ENCODE data around the gene MZT2A. TPM values are rescaled to one million over a fixed set of nuclear protein-coding genes. Genes with fewer than 3 reads are reported as not detected.
"Not testable (repeated sequence)": the region's sequence is repeated elsewhere in the genome, so short reads cannot be mapped to it uniquely, and the experiment has no call there.

Gene MZT2A, protein sequence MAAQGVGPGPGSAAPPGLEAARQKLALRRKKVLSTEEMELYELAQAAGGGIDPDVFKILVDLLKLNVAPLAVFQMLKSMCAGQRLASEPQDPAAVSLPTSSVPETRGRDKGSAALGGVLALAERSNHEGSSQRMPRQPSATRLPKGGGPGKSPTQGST
- 107 and 110 TPM in 2 replicates for total RNA-seq

DNA sequence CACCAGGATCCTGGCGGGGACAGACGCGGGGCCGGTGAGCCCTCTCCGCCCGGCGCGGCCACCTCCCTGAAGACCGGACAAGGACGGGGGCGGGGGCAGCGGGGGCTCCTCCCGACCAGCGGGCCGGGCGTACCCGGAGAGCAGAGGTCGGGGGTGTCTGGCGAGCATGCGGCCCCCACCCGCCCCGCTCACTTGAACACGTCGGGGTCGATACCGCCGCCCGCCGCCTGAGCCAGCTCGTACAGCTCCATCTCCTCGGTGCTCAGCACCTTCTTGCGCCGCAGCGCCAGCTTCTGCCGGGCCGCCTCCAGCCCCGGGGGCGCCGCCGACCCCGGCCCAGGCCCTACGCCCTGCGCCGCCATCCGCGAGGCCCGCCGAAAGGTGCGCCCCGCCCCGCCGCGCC is at the start of gene MZT2A:
Gene MZT2A, minus strand, starts transcription at position 383 of the 403 bp plus-strand sequence. Its CDS starts 21 bp downstream, at position 362.
- intact Hi-C loops (cut with micrococcal nuclease) = loop anchor here (1.0 to 5.0 kb wide), 13 partner anchors 12 to 1310 kb away; partner anchors contain the start of genes CCDC74A, GPR148, IMP4 and MZT2B

DNA sequence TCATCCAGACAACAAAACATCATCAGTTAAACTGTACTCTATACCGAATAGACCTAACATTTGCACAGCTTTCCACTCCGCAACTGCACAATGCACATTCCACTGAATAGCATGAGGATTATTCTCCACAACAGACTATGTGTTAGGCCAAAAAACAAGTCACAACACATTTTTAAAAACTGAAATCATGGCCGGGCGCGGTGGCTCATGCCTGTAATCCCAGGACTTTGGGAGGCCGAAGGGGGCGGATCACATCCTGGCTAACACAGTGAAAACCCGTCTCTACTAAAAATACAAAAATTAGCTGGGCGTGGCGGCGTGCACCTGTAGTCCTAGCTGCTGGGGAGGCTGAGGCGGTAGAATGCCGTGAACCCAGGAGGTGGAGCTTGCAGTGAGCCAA is 46.7 kb upstream of the MZT2A start:
- intact Hi-C loops (cut with micrococcal nuclease) = not testable (repeated sequence)

DNA sequence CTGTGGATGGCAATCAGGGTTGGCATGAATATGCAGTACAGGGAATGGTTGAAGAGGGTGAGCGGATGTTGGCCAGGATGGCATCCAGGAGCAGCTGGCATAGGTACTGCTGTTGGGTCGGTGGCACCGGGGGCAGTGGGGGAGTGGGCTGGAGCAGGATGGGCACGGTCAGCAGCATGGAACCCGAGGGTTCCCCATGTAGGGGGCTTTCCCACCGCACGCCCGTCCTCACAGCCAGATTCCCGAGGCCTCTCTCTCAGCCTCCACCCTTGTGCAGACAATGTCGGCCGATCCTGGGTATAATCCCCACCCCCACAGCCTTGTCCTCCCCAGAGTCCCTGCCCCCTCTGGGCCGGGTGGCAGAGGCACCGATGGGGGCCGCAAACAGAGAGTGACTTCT is 44.6 kb upstream of the MZT2A start:
- intact Hi-C loops (cut with micrococcal nuclease) = not testable (repeated sequence)

DNA sequence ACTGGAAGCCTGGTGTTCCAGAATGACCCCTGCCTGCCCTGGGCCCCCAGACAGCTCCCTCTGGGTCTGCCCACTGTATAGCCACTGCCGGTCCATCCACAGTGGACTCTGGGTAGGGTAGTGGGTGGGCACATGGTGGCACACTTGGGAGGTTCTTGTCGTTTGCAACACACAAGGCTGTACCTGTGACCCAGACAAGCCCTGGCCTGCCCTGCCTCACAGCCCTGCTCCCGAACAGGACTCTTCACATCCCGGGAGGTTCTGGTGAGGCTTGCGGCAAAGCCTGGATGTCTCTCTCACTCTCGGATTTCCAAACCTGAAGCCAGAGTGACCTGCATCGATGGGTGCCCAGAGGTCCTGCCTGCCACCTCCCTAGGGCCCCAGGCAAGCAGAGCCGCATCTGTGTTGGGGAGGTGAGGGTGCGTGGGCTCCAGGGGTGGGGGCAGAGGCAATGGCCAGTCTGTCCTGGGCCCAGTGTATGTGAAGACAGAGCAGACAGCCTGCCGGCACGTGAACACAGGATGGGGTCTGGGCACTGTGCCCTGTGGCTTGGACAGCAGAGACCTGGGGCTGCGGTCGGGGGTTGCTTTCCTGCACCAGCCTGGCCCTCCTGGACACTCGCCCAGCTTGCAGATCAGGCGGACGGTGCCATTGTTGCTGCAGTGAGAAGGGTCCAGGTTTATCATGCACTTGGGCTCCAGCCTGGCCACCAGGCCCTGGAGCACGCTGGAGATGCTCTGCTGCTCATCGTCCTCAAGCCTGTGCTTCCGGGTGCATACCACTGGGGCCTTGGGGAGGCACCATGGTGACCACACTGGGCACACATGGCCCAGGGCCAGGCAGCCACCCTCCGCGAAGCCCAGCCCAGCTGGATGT is 44.0 kb upstream of the MZT2A start:
- intact Hi-C loops (cut with micrococcal nuclease) = not testable (repeated sequence)

DNA sequence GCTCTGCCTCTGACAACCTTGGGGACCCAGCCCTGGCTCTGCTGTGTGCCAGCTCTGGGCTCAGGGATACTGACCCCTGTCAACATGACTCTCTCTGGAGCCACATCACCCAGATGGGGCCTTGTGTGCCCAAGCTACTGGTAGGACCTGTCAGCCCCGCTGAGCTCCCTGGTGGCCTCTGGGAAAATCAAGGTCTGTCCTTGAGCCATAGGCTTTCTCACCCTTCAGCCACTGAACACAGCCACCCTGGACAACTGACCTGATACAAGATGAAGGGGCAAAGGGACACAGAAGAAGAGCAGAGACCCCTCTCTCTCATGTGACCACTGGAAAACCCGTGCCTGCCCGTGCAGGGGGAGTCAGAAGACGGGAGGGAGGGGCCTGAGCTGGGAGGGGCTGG is 43.3 kb upstream of the MZT2A start:
- intact Hi-C loops (cut with micrococcal nuclease) = no loop called here

DNA sequence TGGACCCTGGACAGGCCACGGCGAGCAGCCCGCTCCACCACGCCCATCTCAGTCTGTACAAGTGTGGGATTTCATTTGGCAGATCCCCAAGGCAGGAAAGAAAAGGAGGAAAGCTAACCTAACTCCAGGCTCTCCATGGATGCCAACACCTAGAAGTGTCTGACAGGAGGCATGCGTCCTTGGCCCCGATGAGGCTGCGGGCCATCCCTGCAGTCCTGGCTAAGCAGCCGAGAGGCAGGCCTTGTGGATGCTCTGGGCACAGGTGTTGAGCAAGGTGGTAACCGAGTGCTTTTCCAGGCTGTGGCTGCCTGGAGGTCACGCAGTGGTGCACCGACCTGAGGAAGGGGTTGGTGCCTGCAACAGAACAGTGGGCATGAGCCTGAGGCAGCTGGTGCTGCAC is 42.8 kb upstream of the MZT2A start:
- intact Hi-C loops (cut with micrococcal nuclease) = not testable (repeated sequence)

DNA sequence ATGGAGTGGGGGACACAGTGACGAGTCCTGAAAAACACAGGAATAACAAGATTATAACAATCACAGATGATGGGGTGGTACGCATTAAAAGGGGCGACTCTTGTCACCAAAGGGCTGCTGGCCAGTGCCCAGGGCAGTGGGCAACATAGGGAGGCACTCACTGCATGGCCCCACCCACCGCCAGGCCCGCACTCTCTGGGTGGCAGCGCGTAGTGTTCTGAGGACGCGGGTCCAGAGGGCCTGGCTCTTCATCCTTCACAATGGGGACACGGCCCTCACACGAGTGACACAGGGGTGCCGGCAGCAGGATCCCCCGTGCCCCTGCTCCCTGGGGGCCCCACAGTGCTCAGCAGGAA is 42.1 kb upstream of the MZT2A start:
- intact Hi-C loops (cut with micrococcal nuclease) = not testable (repeated sequence)

DNA sequence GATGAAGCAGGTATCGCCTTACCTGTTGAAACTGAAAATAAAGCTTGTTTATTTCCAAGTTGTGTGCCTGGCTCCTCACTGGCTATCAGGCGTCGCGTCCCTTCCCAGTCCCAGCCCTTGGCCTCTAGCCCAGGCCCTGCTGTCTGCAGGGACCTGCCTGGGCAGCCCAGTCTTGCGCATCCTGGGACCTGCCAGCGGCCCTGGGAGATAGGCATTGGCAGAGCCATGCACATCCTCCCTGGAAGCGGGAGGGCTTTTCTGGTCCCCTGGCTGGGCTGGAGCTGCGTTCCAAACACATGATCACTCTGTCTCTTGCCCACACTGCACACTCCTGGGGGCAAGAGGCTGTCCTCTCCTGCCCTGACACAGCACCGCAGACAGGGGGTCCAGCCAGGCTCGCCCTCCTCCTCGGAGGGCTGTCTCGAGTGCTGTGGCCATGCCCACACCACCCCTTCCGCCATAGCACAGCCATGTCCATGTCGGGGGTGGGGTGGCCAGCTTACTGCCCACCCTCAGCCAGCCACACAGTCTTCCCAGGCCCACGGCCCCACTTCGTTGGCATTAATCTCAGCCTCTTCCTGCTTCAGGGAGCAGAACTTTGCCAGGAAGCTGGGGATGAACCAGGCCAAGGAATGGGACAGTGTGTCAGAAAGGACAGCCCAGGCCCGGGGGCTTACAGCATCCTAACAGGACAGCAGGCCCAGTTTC is 41.6 kb upstream of the MZT2A start:
- intact Hi-C loops (cut with micrococcal nuclease) = not testable (repeated sequence)

DNA sequence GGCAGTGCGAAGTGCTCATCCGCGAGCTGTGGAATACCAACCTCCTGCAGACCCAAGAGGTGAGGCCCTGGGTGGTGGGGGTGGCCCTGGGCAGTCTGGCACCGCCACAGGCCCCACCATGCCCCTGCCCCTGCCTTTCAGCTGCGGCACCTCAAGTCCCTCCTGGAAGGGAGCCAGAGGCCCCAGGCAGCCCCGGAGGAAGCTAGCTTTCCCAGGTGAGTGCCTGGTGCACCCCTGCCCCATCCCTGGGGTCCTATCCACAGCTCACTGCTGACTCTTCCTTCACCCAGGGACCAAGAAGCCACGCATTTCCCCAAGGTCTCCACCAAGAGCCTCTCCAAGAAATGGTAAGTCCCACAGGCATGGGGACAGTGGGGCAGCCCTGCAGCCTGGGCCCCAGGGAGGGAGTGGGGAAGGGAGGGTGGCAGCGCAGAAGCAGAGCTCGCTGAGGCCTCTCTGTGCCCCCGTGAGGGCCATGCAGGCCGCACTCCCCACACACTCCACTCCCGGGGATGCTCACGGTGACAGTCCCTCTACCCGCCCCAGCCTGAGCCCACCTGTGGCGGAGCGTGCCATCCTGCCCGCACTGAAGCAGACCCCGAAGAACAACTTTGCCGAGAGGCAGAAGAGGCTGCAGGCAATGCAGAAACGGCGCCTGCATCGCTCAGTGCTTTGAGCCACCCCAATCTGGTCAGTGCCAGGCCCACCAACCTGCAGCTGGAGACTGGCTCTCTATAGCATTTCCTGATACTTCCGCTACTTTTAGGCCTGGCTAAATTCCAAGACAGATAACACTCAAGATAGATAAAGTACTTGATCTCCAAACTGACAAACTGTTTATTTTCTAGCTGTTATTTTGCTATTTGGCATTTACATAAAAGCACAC is 40.8 kb upstream of the MZT2A start:
- intact Hi-C loops (cut with micrococcal nuclease) = not testable (repeated sequence)

DNA sequence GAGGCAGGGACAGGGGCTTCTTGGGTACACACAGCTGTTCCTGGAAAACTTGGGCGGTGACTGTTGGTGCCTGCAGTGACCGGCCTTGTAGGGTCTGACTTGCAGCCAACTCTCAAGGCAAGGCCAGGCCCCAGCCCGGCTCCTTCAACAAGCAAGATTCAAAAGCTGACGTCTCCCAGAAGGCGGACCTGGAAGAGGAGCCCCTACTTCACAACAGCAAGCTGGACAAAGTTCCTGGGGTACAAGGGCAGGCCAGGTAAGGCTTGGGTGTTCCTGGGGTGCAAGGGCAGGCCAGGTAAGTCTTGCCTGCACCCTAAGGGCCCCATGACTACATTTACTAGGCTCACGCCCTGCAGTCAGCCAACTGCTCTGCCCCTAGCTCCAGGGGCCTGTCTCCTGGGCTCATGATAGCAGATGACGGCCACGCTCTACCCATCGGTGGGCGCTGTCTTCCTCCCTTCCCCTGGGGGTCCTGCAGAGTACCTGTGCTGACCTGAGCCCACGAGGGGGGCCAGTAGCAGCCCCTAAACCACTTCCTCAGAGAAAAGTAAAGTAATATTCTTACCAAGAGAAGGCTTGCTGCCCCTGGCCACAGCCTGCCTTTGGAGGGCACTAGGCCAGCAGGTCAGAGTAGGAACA is 39.5 kb upstream of the MZT2A start:
- intact Hi-C loops (cut with micrococcal nuclease) = not testable (repeated sequence)

DNA sequence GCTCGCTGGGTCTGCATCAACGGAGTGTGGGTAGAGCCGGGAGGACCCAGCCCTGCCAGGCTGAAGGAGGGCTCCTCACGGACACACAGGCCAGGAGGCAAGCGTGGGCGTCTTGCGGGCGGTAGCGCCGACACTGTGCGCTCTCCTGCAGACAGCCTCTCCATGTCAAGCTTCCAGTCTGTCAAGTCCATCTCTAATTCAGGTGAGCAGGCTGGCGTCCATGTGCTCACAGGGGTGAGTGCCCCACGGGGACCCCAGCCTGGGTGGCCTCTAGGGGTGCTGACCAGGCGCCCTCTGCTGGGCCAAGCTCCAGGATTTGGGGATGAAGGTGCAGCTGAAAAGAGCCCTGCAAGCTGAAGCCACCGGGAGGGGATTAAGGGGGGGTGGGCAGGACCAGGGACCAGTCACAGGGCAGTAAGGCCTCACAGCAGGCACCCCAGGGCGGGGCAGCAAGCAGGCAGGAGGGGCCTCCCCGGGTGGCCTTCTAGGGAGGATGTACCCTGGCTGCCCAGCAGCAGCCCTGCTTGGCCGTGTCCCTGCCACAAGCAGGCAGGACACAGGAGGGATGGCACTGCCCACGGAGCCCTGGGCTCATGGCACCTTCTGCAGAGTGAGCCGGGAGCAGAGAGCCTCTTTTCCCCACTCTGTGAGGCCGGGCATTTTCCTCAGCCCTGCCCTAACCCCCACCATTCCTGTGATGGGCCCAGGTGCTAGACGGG is 38.6 kb upstream of the MZT2A start:
- intact Hi-C loops (cut with micrococcal nuclease) = not testable (repeated sequence)

DNA sequence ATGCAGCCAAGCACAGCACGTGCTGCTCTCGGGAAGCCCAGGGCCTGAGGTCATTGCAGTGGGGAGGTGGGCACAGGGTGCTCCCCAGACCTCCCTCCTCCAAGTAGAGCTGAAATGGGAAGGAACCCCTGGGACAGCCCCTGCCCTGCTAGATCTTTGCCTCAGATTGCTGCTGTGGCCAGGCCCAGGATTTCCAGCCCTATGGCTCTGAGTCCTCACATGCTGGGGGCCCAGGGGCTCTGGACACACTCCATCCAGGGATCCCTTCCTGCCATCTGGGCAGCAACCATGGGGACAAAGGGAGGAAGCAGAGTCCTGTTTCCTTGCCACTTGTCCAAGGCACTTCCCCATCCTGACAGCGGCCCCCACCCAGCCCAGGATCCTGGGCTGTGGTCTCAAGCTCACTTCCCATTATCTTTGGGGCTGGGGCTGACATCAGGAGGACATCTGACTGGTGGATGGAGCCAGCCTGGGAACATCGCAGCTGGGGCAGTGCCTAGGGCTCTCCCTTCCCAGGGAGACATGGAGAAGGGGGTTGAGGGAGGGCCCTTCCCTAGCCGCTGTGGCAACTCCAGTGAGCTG is 37.8 kb upstream of the MZT2A start:
- intact Hi-C loops (cut with micrococcal nuclease) = loop anchor here (5.0 kb wide), 1 partner anchor 378 kb away; no protein-coding TSS in a partner anchor

DNA sequence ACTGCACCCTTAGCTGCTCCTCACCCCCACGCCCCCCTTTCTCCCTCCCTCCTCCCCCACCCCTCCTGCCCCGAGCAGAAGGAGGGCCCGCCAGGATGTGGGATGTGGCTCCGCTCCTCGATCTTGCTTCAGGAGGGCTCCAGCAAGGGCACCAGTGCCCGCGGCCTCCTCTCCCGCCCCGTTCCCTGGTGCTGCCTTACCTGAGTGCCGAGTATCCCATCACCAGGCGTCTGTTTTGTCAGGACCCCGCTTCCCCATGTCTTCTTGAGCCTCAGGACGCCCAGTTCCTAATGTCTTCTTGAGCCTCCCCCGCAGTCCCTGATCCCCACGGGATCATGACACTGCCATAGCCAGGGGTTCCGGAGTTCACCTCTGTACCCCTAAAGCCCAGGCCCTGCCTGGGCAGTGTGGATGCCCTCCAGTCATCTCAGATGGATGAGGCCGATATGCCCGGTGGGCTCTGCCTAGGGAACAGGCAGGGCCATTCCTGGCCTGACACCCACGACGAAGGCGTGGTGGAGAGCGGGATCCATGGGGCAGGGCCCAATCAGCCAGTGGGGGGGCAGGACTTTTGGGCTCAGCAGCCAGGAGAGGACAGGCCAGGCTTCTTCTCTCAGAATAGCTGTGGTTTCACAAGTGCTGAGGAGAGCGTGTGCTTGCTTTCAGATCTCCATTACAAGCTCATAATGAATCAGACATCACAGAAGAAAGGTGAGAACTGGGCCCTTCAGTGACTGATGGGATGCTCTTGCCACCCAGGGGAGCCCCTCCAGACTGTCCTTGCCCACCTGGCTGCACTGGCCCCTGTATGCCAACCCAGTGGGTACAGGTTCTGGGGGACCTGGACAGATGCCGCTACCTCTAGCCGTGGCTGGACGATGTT is 37.0 kb upstream of the MZT2A start:
- intact Hi-C loops (cut with micrococcal nuclease) = loop anchor here (1.0 to 5.0 kb wide), 2 partner anchors 116 to 377 kb away; no protein-coding TSS in a partner anchor

DNA sequence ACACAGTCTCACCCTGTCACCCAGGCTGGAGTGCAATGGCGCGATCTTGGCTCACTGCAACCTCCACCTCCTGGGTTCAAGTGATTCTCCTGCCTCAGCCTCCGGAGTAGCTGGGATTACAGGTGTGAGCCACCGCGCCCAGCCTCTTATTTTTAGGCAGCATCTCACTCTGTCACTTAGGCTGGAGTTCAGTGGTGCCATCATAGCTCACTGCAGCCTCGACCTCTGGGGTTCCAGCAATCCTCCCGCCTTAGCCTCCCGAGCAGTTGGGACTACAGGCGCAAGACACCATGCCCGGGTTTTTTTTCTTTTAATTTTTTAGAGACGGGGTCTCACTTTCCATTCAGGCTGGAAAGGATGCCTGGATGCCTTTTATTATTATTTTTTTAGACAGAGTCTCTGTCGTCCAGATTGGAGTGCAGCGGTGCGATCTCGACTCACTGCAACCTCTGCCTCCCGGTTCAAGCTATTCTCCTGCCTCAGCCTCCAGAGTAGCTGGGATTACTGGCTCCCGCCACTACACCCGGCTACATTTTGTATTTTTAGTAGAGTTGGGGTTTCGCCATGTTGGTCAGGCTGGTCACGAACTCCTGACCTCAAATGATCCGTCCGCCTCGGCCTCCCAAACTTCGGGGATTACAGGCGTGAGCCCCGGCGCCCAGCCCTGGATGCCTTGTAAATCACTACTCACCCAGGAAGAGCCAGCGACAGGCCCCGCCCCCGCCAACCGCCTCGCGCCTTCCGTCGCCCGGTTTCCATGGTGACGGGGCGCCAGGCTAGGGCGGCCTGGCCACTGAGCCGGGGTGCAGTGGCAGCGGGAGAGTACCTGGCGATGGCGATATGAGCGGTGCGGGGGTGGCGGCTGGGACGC is 35.2 kb upstream of the MZT2A start, which contains the start of gene CCDC74A:
Gene CCDC74A, plus strand, starts transcription at position 758 of the 871 bp plus-strand sequence. Its CDS starts 83 bp downstream, at position 841.
- intact Hi-C loops (cut with micrococcal nuclease) = loop anchor here (1.0 to 5.0 kb wide), 3 partner anchors 35 to 375 kb away; partner anchors contain the start of gene MZT2A

DNA sequence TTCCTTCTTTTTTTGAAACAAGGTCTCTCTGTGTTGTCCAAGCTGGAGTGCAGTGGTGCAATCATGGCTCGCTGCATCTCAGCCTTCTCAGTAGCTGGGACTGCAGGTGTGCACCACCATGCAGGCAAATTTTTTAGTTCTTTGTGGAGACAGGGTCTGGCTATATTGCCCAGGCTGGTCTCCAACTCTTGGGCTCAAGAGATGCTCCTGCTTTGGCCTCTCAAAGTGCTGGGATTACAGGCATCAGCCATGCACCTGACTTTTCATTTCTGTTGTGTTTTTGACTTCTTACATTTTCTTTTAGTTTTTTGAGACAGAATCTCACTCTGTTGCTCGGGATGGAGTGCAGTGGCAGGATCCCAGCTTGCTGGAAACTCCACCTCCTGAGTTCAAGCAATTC is 33.1 kb upstream of the MZT2A start:
- intact Hi-C loops (cut with micrococcal nuclease) = loop anchor here (5.0 kb wide), 1 partner anchor 373 kb away; no protein-coding TSS in a partner anchor

DNA sequence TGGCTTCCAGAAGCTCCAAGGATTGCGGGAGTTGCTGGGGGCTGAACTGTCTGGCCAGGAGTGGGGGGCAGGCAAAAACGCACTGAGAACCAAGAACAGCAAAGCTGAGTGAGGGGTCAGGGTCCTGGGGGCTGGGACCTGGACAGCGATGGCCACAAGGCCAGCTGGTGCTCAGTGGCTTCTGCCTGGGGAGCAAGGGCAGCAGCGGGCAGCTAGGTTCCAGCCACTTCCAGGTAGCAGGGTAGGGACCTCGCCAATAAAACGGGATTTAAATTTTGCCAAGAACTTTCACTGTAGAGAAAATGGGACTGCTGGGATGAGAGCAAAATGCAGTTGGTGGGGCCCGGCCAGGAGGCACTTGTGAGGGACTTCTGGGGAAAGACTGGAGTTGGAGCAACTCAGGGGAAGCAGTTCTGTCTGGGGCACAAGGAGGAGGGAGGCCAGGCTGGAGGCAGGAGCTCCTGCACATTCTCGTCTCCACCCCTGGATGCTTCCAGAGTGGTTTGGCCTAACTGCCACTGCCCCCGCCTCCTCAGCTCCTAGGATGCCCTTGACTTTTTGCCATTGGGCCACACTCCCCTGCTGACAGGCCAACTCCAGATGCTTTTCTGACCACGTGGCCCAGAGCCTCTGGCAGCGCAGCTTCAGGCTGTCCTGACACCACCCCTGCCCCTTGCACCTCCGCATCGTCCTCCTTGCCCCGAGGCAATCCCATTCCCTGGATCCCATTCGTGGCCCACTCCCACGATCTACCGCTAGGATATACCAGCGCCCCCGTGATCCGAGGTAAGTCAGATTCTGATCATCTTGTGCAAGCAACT is 30.0 kb upstream of the MZT2A start:
- intact Hi-C loops (cut with micrococcal nuclease) = no loop called here

Measured in T-helper 1 cell treated with Interleukin-12 subunit alpha and Interleukin-12 subunit beta and Interleukin-4 antibody, amounts not matched to agents 30 ng/mL and 1 ng/mL, for 36 hours (primary cell).